ENCODE results near the gene ITGA7. TPM values are rescaled to one million over a fixed set of nuclear protein-coding genes. Genes with fewer than 3 reads are reported as not detected.

Gene ITGA7
- total RNA-seq, 2 experiments from 2014 or later = 4.3 to 4.8 TPM

- TF ChIP-seq, protein P1, sequence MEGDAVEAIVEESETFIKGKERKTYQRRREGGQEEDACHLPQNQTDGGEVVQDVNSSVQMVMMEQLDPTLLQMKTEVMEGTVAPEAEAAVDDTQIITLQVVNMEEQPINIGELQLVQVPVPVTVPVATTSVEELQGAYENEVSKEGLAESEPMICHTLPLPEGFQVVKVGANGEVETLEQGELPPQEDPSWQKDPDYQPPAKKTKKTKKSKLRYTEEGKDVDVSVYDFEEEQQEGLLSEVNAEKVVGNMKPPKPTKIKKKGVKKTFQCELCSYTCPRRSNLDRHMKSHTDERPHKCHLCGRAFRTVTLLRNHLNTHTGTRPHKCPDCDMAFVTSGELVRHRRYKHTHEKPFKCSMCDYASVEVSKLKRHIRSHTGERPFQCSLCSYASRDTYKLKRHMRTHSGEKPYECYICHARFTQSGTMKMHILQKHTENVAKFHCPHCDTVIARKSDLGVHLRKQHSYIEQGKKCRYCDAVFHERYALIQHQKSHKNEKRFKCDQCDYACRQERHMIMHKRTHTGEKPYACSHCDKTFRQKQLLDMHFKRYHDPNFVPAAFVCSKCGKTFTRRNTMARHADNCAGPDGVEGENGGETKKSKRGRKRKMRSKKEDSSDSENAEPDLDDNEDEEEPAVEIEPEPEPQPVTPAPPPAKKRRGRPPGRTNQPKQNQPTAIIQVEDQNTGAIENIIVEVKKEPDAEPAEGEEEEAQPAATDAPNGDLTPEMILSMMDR (IDR thresholded peaks at IDR 0.05) = no peak
- no peak for DNase-seq
- H3K36me3 Mint-ChIP-seq (ENCODE audit: low read depth) = peaks cover 7% of the 10 kb centered on the region
- no peak overlapping the region for H3K27ac Mint-ChIP-seq
- ChIA-PET CTCF (interaction anchor here (0.8 to 7.1 kb wide), 2 partner anchors 15 to 202 kb away, joined by 3 to 87 read pairs; no protein-coding TSS in a partner anchor), POLR2A (no interaction called here)
- no peaks in the 10 kb centered on the region for H3K9me3 Mint-ChIP-seq
- ATAC-seq = no peak
- H3K27me3 Mint-ChIP-seq = no peaks in the 10 kb centered on the region
- H3K4me1 Mint-ChIP-seq (ENCODE audit: low read depth) = peaks cover 27% of the 10 kb centered on the region
- intact Hi-C loops (cut with micrococcal nuclease) = no loop called here
- no peak overlapping the region for H3K4me3 Mint-ChIP-seq
Measured at GRCh38 chr12:55722948-55723347, 15.2 kb upstream of the ITGA7 start.

- DNase-seq = no peak
- POLR2A ChIA-PET = interaction anchor here (0.6 to 7.2 kb wide), 3 partner anchors 7 to 44 kb away, joined by 3 to 44 read pairs (median 12); partner anchors contain the start of gene CD63
- no peak for ATAC-seq
- no peaks in the 10 kb centered on the region for H3K27me3 Mint-ChIP-seq
- TF ChIP-seq, protein P1 (IDR thresholded peaks at IDR 0.05) = no peak
- CTCF ChIA-PET = interaction anchor here (1.3 to 7.1 kb wide), 2 partner anchors 17 to 61 kb away, joined by 4 to 87 read pairs; no protein-coding TSS in a partner anchor
- no peak overlapping the region for H3K27ac Mint-ChIP-seq
- H3K9me3 Mint-ChIP-seq = no peaks in the 10 kb centered on the region
- H3K36me3 Mint-ChIP-seq (ENCODE audit: low read depth) = peaks cover 4% of the 10 kb centered on the region
- peaks cover 28% of the 10 kb centered on the region for H3K4me1 Mint-ChIP-seq (ENCODE audit: low read depth)
- no peak overlapping the region for H3K4me3 Mint-ChIP-seq
- intact Hi-C loops (cut with micrococcal nuclease) = no loop called here
Measured at GRCh38 chr12:55721601-55722213, 14.0 kb upstream of the ITGA7 start.

DNA sequence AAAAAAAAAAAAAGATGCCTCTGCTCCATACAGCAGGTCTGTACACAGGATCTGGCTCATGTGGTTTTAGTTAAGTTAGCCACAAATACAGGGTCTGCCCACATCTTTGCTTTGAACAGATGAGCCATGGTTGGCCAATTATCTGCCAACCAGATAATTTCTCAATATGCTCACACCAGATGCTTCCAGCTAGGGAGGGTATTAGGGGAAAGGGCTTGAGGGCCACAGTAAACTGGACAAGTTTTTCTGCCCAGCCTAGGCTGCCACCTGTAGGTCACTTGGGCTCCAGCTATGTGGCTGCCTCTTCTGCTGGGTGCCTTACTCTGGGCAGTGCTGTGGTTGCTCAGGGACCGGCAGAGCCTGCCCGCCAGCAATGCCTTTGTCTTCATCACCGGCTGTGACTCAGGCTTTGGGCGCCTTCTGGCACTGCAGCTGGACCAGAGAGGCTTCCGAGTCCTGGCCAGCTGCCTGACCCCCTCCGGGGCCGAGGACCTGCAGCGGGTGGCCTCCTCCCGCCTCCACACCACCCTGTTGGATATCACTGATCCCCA lies 13.3 kb upstream of the ITGA7 start:
- no peak for DNase-seq
- ATAC-seq = no peak
- CTCF ChIA-PET = interaction anchor here (1.3 to 7.1 kb wide), 3 partner anchors 17 to 65 kb away, joined by 4 to 87 read pairs (median 5); no protein-coding TSS in a partner anchor
- Mint-ChIP-seq H3K36me3 (ENCODE audit: low read depth) (peaks cover 3% of the 10 kb centered on the region), H3K27ac (no peak overlapping the region), H3K4me1 (ENCODE audit: low read depth) (peaks cover 24% of the 10 kb centered on the region), H3K27me3 (no peaks in the 10 kb centered on the region), H3K4me3 (no peak overlapping the region), H3K9me3 (no peaks in the 10 kb centered on the region)
- TF ChIP-seq, protein P1 (IDR thresholded peaks at IDR 0.05) = no peak
- intact Hi-C loops (cut with micrococcal nuclease) = no loop called here
- POLR2A ChIA-PET = interaction anchor here (2.3 to 7.2 kb wide), 2 partner anchors 8 to 17 kb away, joined by 12 to 44 read pairs; partner anchors contain the start of gene CD63

DNA sequence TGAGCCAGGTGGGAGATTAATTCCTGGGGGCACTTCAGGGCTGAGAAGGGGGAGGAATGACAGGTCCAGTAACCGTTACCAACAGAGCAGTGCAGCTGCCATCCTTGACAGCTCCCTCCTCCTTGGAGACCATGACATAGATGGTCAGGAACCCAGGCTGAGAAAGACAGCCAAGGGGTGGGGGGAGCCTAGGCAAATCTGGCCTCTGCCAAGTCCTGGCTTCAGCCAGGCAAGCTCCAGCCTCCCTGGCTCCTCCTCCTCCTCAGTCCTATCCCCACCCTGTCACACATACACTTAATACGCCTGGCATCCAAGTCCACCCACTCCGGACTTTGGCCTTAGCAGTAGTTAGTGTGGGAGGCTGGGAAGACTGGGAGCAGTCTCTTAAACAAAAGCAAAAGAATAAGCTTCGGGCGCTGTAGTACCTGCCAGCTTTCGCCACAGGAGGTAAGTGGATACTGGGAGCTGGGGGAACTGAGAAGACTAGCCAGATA lies 12.4 kb upstream of the ITGA7 start, which contains the start of gene RDH5:
Gene RDH5 (plus strand): TSS at position 323 of the 494 bp plus-strand sequence. CDS start 792 bp downstream, outside the sequence.
- TF ChIP-seq, protein P1 (IDR thresholded peaks at IDR 0.05) = no peak
- ATAC-seq (no peak), DNase-seq (no peak)
- POLR2A ChIA-PET = interaction anchor here (2.3 to 7.2 kb wide), 2 partner anchors 9 to 18 kb away, joined by 12 to 44 read pairs; partner anchors contain the start of gene CD63
- Mint-ChIP-seq H3K27me3 (peaks cover 3% of the 10 kb centered on the region), H3K9me3 (no peaks in the 10 kb centered on the region), H3K4me1 (ENCODE audit: low read depth) (peaks cover 27% of the 10 kb centered on the region), H3K4me3 (no peak within 1 kb of the TSS), H3K27ac (no peak within 1 kb of the TSS), H3K36me3 (ENCODE audit: low read depth) (peaks cover 5% of the 10 kb centered on the region)
- intact Hi-C loops (cut with micrococcal nuclease) = no loop called here
- CTCF ChIA-PET = interaction anchor here (0.9 to 7.1 kb wide), 4 partner anchors 10 to 64 kb away, joined by 3 to 87 read pairs (median 5); no protein-coding TSS in a partner anchor

All from activated CD8-positive, alpha-beta T cell treated with anti-CD3 and anti-CD28 coated beads for 36 hours (primary cell).